ENCODE measurements around the gene TYW1B. TPM values are rescaled to one million over a fixed set of nuclear protein-coding genes. Genes with fewer than 3 reads are reported as not detected.
"Not testable (repeated sequence)": the region's sequence is repeated elsewhere in the genome, so short reads cannot be mapped to it uniquely, and the experiment has no call there.

TYW1B gene
- total and polyA plus RNA-seq, 4 donors: 1.4 to 4.8 (median 3.7) TPM

DNA sequence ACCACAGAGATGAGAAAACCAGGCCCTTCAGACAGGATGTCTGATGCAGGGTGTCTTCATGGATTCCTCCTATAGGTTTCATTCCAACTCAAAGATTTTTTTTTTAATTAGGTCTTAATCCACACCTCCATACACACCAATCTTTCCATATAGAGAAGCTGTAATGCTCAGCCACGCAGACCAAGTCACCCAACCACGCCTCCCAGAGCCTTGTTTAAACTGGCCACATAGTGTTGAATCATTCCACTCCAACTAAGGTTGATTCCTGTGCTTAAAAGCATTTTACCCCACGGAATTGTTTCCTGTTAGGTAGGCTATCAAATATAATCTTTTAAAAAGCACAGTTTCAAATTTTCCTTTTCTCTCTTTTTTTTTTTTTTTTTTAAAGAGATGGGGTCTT is 153.6 kb downstream of the TYW1B start:
- Histone ChIP-seq H3K27me3 (ENCODE audit: control insufficient read depth in 4 of 4, insufficient read depth in 4 of 4, low read length in 3 of 4) (no peaks in the 10 kb centered on the region), H3K4me3 (ENCODE audit: low read depth in 1 of 3, low read length in 3 of 3) (no peak overlapping the region), H3K9me3 (ENCODE audit: control insufficient read depth in 4 of 4, low read length in 3 of 4) (no peaks in the 10 kb centered on the region), H3K27ac (ENCODE audit: low read depth in 1 of 2, low read length in 2 of 2) (no peak overlapping the region), H3K9ac (ENCODE audit: low read depth in 1 of 2, low read length in 2 of 2) (no peak overlapping the region), H3K4me1 (ENCODE audit: control insufficient read depth in 4 of 4, insufficient read depth in 4 of 4, low read length in 3 of 4) (no peaks in the 10 kb centered on the region), H3K36me3 (ENCODE audit: control insufficient read depth in 4 of 4, insufficient read depth in 3 of 4, low read depth in 1 of 4, low read length in 3 of 4) (no peaks in the 10 kb centered on the region)
- TF ChIP-seq HNF4G (IDR thresholded peaks at IDR 0.05) (no peak), FOXA1 (IDR thresholded peaks at IDR 0.05) (no peak), RXRA (IDR thresholded peaks at IDR 0.05) (no peak), TAF1 (conservative IDR thresholded peaks at IDR 0.05) (no peak), GABPA (IDR thresholded peaks at IDR 0.05 in 1 of 2, conservative IDR thresholded peaks at IDR 0.05 in 1 of 2) (no peak), YY1 (IDR thresholded peaks at IDR 0.05) (no peak)
- TF ChIP-seq, protein P1, sequence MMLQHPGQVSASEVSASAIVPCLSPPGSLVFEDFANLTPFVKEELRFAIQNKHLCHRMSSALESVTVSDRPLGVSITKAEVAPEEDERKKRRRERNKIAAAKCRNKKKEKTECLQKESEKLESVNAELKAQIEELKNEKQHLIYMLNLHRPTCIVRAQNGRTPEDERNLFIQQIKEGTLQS (IDR thresholded peaks at IDR 0.05): no peak
- TF ChIP-seq, protein P2, sequence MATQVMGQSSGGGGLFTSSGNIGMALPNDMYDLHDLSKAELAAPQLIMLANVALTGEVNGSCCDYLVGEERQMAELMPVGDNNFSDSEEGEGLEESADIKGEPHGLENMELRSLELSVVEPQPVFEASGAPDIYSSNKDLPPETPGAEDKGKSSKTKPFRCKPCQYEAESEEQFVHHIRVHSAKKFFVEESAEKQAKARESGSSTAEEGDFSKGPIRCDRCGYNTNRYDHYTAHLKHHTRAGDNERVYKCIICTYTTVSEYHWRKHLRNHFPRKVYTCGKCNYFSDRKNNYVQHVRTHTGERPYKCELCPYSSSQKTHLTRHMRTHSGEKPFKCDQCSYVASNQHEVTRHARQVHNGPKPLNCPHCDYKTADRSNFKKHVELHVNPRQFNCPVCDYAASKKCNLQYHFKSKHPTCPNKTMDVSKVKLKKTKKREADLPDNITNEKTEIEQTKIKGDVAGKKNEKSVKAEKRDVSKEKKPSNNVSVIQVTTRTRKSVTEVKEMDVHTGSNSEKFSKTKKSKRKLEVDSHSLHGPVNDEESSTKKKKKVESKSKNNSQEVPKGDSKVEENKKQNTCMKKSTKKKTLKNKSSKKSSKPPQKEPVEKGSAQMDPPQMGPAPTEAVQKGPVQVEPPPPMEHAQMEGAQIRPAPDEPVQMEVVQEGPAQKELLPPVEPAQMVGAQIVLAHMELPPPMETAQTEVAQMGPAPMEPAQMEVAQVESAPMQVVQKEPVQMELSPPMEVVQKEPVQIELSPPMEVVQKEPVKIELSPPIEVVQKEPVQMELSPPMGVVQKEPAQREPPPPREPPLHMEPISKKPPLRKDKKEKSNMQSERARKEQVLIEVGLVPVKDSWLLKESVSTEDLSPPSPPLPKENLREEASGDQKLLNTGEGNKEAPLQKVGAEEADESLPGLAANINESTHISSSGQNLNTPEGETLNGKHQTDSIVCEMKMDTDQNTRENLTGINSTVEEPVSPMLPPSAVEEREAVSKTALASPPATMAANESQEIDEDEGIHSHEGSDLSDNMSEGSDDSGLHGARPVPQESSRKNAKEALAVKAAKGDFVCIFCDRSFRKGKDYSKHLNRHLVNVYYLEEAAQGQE (IDR thresholded peaks at IDR 0.05): no peak
- TF ChIP-seq, protein P3, sequence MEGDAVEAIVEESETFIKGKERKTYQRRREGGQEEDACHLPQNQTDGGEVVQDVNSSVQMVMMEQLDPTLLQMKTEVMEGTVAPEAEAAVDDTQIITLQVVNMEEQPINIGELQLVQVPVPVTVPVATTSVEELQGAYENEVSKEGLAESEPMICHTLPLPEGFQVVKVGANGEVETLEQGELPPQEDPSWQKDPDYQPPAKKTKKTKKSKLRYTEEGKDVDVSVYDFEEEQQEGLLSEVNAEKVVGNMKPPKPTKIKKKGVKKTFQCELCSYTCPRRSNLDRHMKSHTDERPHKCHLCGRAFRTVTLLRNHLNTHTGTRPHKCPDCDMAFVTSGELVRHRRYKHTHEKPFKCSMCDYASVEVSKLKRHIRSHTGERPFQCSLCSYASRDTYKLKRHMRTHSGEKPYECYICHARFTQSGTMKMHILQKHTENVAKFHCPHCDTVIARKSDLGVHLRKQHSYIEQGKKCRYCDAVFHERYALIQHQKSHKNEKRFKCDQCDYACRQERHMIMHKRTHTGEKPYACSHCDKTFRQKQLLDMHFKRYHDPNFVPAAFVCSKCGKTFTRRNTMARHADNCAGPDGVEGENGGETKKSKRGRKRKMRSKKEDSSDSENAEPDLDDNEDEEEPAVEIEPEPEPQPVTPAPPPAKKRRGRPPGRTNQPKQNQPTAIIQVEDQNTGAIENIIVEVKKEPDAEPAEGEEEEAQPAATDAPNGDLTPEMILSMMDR (IDR thresholded peaks at IDR 0.05; ENCODE audit: low read depth, low read length, missing input control): no peak
- 97% methylated on average over 3 of the region's 3 CpGs for whole genome bisulfite sequencing
- DNase-seq (ENCODE audit: low spot score): no peak

DNA sequence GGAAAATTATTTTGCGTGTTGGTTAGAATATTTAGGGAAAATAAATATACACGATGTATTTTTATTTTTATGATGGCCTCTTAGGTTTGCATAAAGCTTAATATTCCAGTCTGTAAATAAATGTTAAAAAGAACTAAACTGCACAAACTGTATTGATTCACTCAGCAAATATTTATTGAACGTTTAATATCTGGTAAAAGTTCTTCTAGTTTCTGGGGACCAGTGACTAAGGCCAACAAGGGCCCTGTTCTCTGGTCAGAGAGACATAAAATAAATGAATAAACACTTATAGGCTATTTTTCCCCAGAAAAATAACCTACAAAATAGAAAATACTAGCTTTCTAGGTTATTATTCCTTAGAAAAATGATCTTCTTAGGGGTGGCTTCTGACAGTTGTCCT is 157.2 kb downstream of the TYW1B start:
- not testable (repeated sequence) for H3K27ac ChIP-seq (ENCODE audit: low read depth in 1 of 2, low read length in 2 of 2); H3K27me3 ChIP-seq (ENCODE audit: control insufficient read depth in 4 of 4, insufficient read depth in 4 of 4, low read length in 3 of 4); H3K9me3 ChIP-seq (ENCODE audit: control insufficient read depth in 4 of 4, low read length in 3 of 4); DNase-seq (ENCODE audit: low spot score); H3K9ac ChIP-seq (ENCODE audit: low read depth in 1 of 2, low read length in 2 of 2); H3K4me1 ChIP-seq (ENCODE audit: control insufficient read depth in 4 of 4, insufficient read depth in 4 of 4, low read length in 3 of 4); H3K4me3 ChIP-seq (ENCODE audit: low read depth in 1 of 3, low read length in 3 of 3); H3K36me3 ChIP-seq (ENCODE audit: control insufficient read depth in 4 of 4, insufficient read depth in 3 of 4, low read depth in 1 of 4, low read length in 3 of 4)
- WGBS: 38% methylated on average over 3 of the region's 3 CpGs

DNA sequence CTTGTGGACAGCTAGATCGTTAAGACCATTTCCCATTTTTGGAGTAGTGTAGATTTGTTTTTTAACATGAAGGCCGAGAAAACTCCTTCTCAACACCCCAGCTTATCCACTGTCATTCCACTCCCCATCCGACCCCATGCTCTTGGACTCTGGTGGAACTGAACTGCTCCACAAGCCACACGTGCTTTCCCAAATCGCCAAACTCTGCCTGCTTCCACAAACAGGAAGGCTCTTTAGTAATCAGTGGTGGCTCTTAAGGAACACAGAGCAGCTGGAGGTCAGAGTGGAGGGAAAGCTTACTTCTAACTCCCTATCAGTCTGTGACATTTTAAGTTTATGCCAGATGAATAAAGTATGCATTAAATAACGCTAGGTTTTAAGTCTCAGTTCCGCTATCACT is 159.6 kb downstream of the TYW1B start:
- WGBS: 73% methylated on average over 7 of the region's 7 CpGs
- not testable (repeated sequence) for H3K27ac ChIP-seq (ENCODE audit: low read depth in 1 of 2, low read length in 2 of 2)

DNA sequence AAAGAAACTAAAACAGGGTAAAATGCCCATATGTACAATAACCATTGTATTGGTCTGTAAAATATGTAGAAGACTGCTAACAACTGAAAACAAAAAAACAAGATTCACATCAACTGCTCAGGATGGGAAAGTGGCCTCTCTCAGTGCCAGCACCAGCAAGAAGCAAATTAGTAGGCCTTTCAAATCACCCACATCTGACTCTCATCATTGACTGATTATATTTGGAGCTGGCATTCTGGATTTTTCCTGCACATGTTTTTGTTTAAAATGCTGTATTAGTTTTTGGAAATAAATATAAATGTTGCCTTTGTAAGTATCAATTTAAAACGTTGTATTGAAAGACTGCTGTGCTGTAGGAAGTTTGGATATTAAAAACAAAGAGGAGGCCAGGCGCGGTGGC is 161.0 kb downstream of the TYW1B start:
- not testable (repeated sequence) for H3K27ac ChIP-seq (ENCODE audit: low read depth in 1 of 2, low read length in 2 of 2); DNase-seq (ENCODE audit: low spot score); H3K4me3 ChIP-seq (ENCODE audit: low read depth in 1 of 3, low read length in 3 of 3); H3K4me1 ChIP-seq (ENCODE audit: control insufficient read depth in 4 of 4, insufficient read depth in 4 of 4, low read length in 3 of 4); H3K9me3 ChIP-seq (ENCODE audit: control insufficient read depth in 4 of 4, low read length in 3 of 4); H3K36me3 ChIP-seq (ENCODE audit: control insufficient read depth in 4 of 4, insufficient read depth in 3 of 4, low read depth in 1 of 4, low read length in 3 of 4); H3K9ac ChIP-seq (ENCODE audit: low read depth in 1 of 2, low read length in 2 of 2); H3K27me3 ChIP-seq (ENCODE audit: control insufficient read depth in 4 of 4, insufficient read depth in 4 of 4, low read length in 3 of 4)
- 82% methylated on average over 3 of the region's 3 CpGs for WGBS

More for the DNA sequence above, 159.6 kb downstream of the TYW1B start:
- H3K27me3 ChIP-seq (ENCODE audit: control insufficient read depth in 4 of 4, insufficient read depth in 4 of 4, low read length in 3 of 4); H3K36me3 ChIP-seq (ENCODE audit: control insufficient read depth in 4 of 4, insufficient read depth in 3 of 4, low read depth in 1 of 4, low read length in 3 of 4); H3K9ac ChIP-seq (ENCODE audit: low read depth in 1 of 2, low read length in 2 of 2); DNase-seq (ENCODE audit: low spot score); H3K4me1 ChIP-seq (ENCODE audit: control insufficient read depth in 4 of 4, insufficient read depth in 4 of 4, low read length in 3 of 4); H3K4me3 ChIP-seq (ENCODE audit: low read depth in 1 of 3, low read length in 3 of 3); H3K9me3 ChIP-seq (ENCODE audit: control insufficient read depth in 4 of 4, low read length in 3 of 4): not testable (repeated sequence)

DNA sequence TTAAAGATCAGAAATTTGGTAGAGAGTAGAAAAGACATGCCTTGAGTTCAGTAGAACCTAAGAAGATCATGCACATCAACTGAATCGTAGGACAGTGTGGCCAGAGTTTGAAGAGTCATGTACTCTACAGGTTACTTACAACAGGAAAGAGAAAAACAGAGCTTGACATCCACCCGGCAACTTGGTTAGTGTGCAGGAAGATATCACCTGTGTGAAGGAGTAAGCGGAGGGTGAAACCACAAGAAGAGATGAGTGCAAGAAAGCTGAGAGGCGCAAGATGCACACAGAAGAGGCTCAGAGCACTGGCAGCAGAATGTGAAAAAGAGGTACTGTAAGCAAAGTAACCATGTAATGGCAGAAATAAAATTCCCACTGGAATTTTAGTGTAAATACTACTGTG is 179.4 kb downstream of the TYW1B start:
- not testable (repeated sequence) for H3K27me3 ChIP-seq (ENCODE audit: control insufficient read depth in 4 of 4, insufficient read depth in 4 of 4, low read length in 3 of 4); H3K4me1 ChIP-seq (ENCODE audit: control insufficient read depth in 4 of 4, insufficient read depth in 4 of 4, low read length in 3 of 4); H3K9me3 ChIP-seq (ENCODE audit: control insufficient read depth in 4 of 4, low read length in 3 of 4); DNase-seq (ENCODE audit: low spot score); H3K36me3 ChIP-seq (ENCODE audit: control insufficient read depth in 4 of 4, insufficient read depth in 3 of 4, low read depth in 1 of 4, low read length in 3 of 4); H3K4me3 ChIP-seq (ENCODE audit: low read depth in 1 of 3, low read length in 3 of 3); H3K9ac ChIP-seq (ENCODE audit: low read depth in 1 of 2, low read length in 2 of 2); H3K27ac ChIP-seq (ENCODE audit: low read depth in 1 of 2, low read length in 2 of 2)
- WGBS: 93% methylated on average over 4 of the region's 4 CpGs

DNA sequence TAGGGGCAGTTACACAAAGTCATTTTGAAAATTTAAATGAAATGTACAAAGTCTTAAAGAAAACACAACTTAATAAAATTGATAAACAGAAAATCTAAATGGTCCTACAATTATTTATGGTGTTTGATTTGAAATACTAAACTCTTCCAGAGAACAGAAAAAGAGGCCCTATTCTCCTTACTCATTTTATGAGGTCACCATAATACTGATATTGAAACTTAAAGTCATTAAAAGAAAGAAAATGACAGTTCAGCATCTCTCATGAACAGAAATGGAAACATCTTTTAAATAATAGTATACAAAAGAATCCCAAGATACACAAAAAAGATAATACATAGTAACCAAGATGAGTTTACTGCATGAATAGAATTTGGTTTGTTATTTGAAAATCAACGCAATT is 184.3 kb downstream of the TYW1B start:
- 97% methylated on average over 1 of the region's 1 CpG for WGBS
- not testable (repeated sequence) for H3K36me3 ChIP-seq (ENCODE audit: control insufficient read depth in 4 of 4, insufficient read depth in 3 of 4, low read depth in 1 of 4, low read length in 3 of 4); H3K27me3 ChIP-seq (ENCODE audit: control insufficient read depth in 4 of 4, insufficient read depth in 4 of 4, low read length in 3 of 4); H3K27ac ChIP-seq (ENCODE audit: low read depth in 1 of 2, low read length in 2 of 2); H3K9ac ChIP-seq (ENCODE audit: low read depth in 1 of 2, low read length in 2 of 2); H3K4me3 ChIP-seq (ENCODE audit: low read depth in 1 of 3, low read length in 3 of 3); H3K9me3 ChIP-seq (ENCODE audit: control insufficient read depth in 4 of 4, low read length in 3 of 4); H3K4me1 ChIP-seq (ENCODE audit: control insufficient read depth in 4 of 4, insufficient read depth in 4 of 4, low read length in 3 of 4); DNase-seq (ENCODE audit: low spot score)
